ENCODE measurements around the gene JAM3.

The JAM3 gene

DNA sequence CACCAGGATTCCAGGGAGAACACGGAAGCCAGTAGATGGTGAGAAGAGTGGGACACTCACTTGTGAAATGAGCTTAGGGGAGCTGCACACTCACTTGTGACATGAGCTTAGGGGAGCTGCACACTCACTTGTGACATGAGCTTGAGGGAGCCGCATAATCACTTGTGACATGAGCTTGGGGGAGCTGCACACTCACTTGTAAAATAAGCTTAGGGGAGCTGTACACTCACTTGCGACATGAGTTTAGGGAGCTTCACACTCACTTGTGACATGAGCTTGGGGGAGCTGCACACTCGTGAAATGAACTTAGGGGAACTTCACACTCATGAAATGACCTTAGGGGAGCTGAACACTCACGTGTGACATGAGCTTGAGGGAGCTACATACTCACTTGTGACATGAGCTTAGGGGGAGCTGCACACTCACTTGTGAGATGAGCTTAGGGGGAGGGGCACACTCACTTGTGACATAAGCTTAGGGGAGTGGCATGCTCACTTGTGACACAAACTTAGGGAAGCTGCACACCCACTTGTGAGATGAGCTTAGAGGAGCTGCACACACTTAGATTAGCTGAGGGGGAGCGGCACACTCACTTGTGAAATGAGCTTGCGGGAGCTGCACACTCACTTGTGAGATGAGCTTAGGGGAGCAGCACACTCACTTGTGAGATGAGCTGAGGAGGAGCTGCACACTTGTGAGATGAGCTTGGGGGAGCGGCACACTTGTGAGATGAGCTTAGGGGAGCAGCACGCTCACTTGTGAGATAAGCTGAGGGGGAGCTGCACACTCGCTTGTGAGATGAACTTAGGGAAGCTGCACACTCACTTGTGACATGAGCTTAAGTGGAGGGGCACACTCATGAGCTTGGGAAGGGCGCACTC is 95.9 kb downstream of the JAM3 start:
- ChIA-PET CTCF (no interaction called here), POLR2A (ENCODE audit: low non-redundant PET) (interaction anchor here (0.8 kb wide), 1 partner anchor 10 kb away, joined by 4 read pairs; no protein-coding TSS in a partner anchor)
- TF ChIP-seq CTCF (conservative IDR thresholded peaks at IDR 0.05; ENCODE audit: low read depth) = no peak
- DNase-seq (ENCODE audit: low spot score) = no peak
- H3K27ac ChIP-seq = peak overlapping the region; percentile 35

GRCh38 chr11:134170177-134170918 is 101.5 kb downstream of the JAM3 start:
- TF ChIP-seq CTCF (conservative IDR thresholded peaks at IDR 0.05; ENCODE audit: low read depth) = no peak
- no peak for DNase-seq (ENCODE audit: low spot score)
- POLR2A ChIA-PET (ENCODE audit: low non-redundant PET) = no interaction called here

DNA sequence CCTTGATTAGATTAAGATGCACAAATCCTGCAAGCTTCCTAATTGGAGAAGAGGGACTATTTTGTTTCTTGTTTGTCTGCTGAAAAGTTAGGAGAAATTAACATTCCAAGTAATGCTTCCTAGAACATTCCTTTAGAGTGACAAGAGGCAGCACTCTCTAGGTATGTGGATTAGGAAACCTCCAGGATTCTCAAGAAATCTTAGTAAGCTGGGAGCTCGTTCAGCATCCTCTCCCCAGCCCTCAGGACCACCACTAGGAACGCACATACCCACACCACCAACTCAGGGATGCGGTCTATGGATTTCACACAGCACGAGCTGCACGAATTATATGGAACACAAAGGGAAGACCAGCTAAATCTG is 102.0 kb downstream of the JAM3 start:
- DNase-seq (ENCODE audit: low spot score) = no peak
- TF ChIP-seq CTCF (conservative IDR thresholded peaks at IDR 0.05; ENCODE audit: low read depth) = no peak
- ChIA-PET POLR2A (ENCODE audit: low non-redundant PET) (no interaction called here), CTCF (interaction anchor here (0.5 kb wide), 1 partner anchor 72 kb away, joined by 3 read pairs; no protein-coding TSS in a partner anchor)
- no peak overlapping the region for H3K27ac ChIP-seq

More at GRCh38 chr11:134170177-134170918, 101.5 kb downstream of the JAM3 start:
- CTCF ChIA-PET = interaction anchor here (0.5 kb wide), 1 partner anchor 153 kb away, joined by 3 read pairs; no protein-coding TSS in a partner anchor
- H3K27ac ChIP-seq = no peak overlapping the region

GRCh38 chr11:134171951-134172350 is 103.1 kb downstream of the JAM3 start:
- no peak for TF ChIP-seq CTCF (conservative IDR thresholded peaks at IDR 0.05; ENCODE audit: low read depth)
- ChIA-PET CTCF (no interaction called here), POLR2A (ENCODE audit: low non-redundant PET) (no interaction called here)
- DNase-seq (ENCODE audit: low spot score) = no peak
- no peak overlapping the region for H3K27ac ChIP-seq

- no peak overlapping the region for H3K27ac ChIP-seq
- no peak for DNase-seq (ENCODE audit: low spot score)
- no peak for TF ChIP-seq CTCF (conservative IDR thresholded peaks at IDR 0.05; ENCODE audit: low read depth)
- CTCF ChIA-PET = interaction anchor here (0.6 kb wide), 2 partner anchors 12 to 13 kb away, joined by 3 read pairs; no protein-coding TSS in a partner anchor
- POLR2A ChIA-PET (ENCODE audit: low non-redundant PET) = no interaction called here
Measured at GRCh38 chr11:134173296-134173695, 104.4 kb downstream of the JAM3 start.

DNA sequence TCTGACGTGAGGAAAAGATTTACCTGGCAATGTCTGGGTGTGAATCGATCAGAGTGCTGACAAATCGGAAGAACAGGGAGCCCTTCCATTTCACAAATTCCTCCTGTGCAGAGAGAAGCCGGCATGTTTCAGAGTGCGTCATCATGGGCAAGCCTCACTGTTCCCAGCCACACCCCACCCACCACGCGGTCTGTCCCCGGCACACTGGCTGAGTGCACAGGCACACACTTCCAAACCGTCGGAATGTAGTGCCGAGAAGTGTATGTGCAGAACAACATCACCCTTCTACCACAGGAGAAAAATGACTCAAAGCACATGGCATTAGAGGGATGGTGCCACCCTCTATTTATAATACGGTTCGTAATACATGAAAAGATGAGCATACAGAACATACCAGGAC is 107.4 kb downstream of the JAM3 start:
- ChIA-PET CTCF (no interaction called here), POLR2A (ENCODE audit: low non-redundant PET) (no interaction called here)
- H3K27ac ChIP-seq = no peak overlapping the region
- TF ChIP-seq CTCF (conservative IDR thresholded peaks at IDR 0.05; ENCODE audit: low read depth) = no peak
- no peak for DNase-seq (ENCODE audit: low spot score)

Data from RWPE1 (cell line).